ENCODE results near the gene WRNIP1. TPM values are rescaled to one million over a fixed set of nuclear protein-coding genes. Genes with fewer than 3 reads are reported as not detected.
"Not testable (repeated sequence)": the region's sequence is repeated elsewhere in the genome, so short reads cannot be mapped to it uniquely, and the experiment has no call there.

WRNIP1 gene
- total RNA-seq, 2 experiments from 2014 or later = 47.6 to 47.8 TPM

GRCh38 chr6:2750832-2751231, 14.4 kb upstream of the WRNIP1 start, which contains the start of gene MYLK4:
Gene MYLK4, minus strand, starts transcription at chr6:2750922. Its CDS starts 1,628 bp downstream, at chr6:2749294.
- no peak for DNase-seq
- no peaks in the 10 kb centered on the region for H3K36me3 Mint-ChIP-seq
- H3K27me3 Mint-ChIP-seq = peaks cover 34% of the 10 kb centered on the region
- H3K4me1 Mint-ChIP-seq = peaks cover 10% of the 10 kb centered on the region
- H3K9me3 Mint-ChIP-seq = no peaks in the 10 kb centered on the region
- H3K27ac Mint-ChIP-seq = no peak within 1 kb of the TSS
- H3K4me3 Mint-ChIP-seq = no peak within 1 kb of the TSS

GRCh38 chr6:2751871-2752270, 13.3 kb upstream of the WRNIP1 start:
- no peaks in the 10 kb centered on the region for H3K36me3 Mint-ChIP-seq
- H3K27me3 Mint-ChIP-seq = peaks cover 34% of the 10 kb centered on the region
- H3K27ac Mint-ChIP-seq = no peak overlapping the region
- H3K4me3 Mint-ChIP-seq = no peak overlapping the region
- H3K9me3 Mint-ChIP-seq = no peaks in the 10 kb centered on the region
- peaks cover 10% of the 10 kb centered on the region for H3K4me1 Mint-ChIP-seq
- DNase-seq = no peak

DNA sequence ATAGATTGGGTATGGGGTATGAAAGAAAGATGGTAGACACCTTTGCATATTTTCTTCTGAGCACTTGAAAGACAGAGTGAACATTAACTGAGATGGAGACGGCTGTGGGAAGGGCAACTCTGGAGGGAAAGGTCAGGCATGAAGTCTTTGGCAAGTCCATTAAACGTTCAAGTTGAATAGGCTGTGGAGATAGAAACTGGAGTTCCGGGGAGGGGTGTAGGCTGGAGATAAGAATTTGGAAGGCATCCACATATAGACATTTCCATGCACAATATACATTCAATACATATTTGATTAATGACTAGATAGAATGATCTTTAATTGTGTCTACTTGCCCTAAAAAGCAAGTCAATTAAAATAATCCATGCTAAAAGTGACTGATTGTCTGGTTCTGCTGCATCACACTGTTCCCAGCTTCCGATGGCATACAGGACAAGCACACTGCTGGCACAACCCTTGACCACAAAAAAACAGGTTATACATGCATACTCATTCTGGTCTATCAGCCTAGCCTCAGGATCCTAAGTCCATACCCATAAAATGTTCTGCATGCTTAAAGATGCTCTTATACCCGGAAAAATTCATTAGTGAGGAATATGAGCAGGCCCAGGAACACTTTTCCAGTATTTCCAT, 12.6 kb upstream of the WRNIP1 start:
- no peak overlapping the region for H3K4me3 Mint-ChIP-seq
- no peaks in the 10 kb centered on the region for H3K36me3 Mint-ChIP-seq
- H3K27ac Mint-ChIP-seq = no peak overlapping the region
- no peaks in the 10 kb centered on the region for H3K9me3 Mint-ChIP-seq
- peaks cover 10% of the 10 kb centered on the region for H3K4me1 Mint-ChIP-seq
- peaks cover 34% of the 10 kb centered on the region for H3K27me3 Mint-ChIP-seq
- DNase-seq = no peak

DNA sequence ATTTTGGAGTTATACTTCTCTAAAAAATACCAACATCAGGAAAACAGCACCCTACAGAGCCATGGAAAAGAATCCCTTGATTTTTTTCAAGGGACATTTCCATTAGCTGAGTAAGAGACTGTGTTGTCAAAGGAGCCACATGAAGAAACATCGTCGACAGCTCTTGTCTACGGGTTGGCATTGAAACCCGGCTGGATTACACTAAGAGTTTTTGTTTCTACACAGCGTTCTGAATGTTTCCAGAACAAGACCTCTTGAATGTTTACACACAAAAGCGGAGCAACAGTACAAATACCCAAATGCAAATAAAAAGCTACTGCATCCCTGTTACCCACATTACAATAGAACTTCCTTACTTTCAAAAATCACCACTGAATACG, 12.1 kb upstream of the WRNIP1 start:
- H3K4me3 Mint-ChIP-seq = no peak overlapping the region
- no peaks in the 10 kb centered on the region for H3K36me3 Mint-ChIP-seq
- H3K27ac Mint-ChIP-seq = no peak overlapping the region
- peaks cover 34% of the 10 kb centered on the region for H3K27me3 Mint-ChIP-seq
- H3K4me1 Mint-ChIP-seq = peaks cover 10% of the 10 kb centered on the region
- no peaks in the 10 kb centered on the region for H3K9me3 Mint-ChIP-seq
- DNase-seq = no peak

DNA sequence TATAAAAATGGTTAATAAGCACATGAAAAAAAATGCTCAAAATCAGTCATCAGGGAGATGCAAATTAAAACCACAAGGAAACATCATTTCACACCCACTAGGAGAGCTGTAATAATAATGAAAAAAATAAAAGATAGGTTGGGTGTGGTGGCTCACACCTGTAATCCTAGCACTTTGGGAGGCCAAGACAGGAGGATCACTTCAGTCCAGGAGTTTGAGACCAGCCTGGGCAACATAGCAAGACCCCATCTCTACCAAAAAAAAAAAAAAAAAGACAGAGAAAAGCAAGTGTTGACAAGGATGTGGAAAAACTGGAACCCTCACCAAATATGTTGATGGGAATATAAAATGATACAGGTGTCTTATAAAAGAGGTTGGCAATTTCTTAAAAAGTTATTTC, 11.4 kb upstream of the WRNIP1 start:
- no peak for DNase-seq
- Mint-ChIP-seq H3K4me1 (peaks cover 10% of the 10 kb centered on the region), H3K4me3 (no peak overlapping the region), H3K27ac (no peak overlapping the region), H3K36me3 (no peaks in the 10 kb centered on the region), H3K9me3 (no peaks in the 10 kb centered on the region), H3K27me3 (peaks cover 34% of the 10 kb centered on the region)

GRCh38 chr6:2754393-2754792, 10.8 kb upstream of the WRNIP1 start:
- H3K27me3 Mint-ChIP-seq = peaks cover 34% of the 10 kb centered on the region

GRCh38 chr6:2754911-2755310, 10.3 kb upstream of the WRNIP1 start:
- H3K36me3 Mint-ChIP-seq = no peaks in the 10 kb centered on the region
- no peak for DNase-seq
- H3K4me1 Mint-ChIP-seq = peaks cover 7% of the 10 kb centered on the region
- peaks cover 34% of the 10 kb centered on the region for H3K27me3 Mint-ChIP-seq
- H3K9me3 Mint-ChIP-seq = no peaks in the 10 kb centered on the region
- H3K27ac Mint-ChIP-seq = no peak overlapping the region
- no peak overlapping the region for H3K4me3 Mint-ChIP-seq

More at GRCh38 chr6:2754393-2754792, 10.8 kb upstream of the WRNIP1 start:
- H3K36me3 Mint-ChIP-seq = no peaks in the 10 kb centered on the region
- no peak for DNase-seq
- peaks cover 10% of the 10 kb centered on the region for H3K4me1 Mint-ChIP-seq
- no peak overlapping the region for H3K27ac Mint-ChIP-seq
- H3K4me3 Mint-ChIP-seq = no peak overlapping the region
- no peaks in the 10 kb centered on the region for H3K9me3 Mint-ChIP-seq

DNA sequence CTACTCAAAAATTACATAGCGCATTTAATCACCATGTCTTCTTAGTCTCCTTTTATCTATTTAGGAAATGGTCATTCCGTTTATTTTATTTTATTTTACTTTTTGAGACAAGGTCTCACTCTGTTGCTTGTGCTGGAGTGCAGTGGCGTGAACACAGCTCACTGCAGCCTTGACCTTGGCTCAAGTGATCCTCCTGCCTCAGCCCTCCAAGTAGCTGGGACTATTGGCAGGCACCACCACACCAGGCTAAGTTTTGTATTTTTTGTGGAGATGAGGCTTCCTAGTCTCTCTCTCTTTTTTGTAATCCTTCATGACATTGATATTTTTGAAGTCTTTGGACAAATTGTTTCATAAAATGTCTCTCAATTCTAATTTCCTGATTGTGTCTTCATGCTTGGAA, 9.7 kb upstream of the WRNIP1 start:
- no peaks in the 10 kb centered on the region for H3K9me3 Mint-ChIP-seq
- no peaks in the 10 kb centered on the region for H3K36me3 Mint-ChIP-seq
- H3K4me1 Mint-ChIP-seq = peaks cover 7% of the 10 kb centered on the region
- H3K27me3 Mint-ChIP-seq = peaks cover 29% of the 10 kb centered on the region
- DNase-seq = no peak
- H3K4me3 Mint-ChIP-seq = no peak overlapping the region
- H3K27ac Mint-ChIP-seq = no peak overlapping the region

- H3K9me3 Mint-ChIP-seq = no peaks in the 10 kb centered on the region
- H3K27me3 Mint-ChIP-seq = peaks cover 22% of the 10 kb centered on the region
- no peak for DNase-seq
- H3K4me1 Mint-ChIP-seq = peaks cover 14% of the 10 kb centered on the region
- no peak overlapping the region for H3K27ac Mint-ChIP-seq
- no peaks in the 10 kb centered on the region for H3K36me3 Mint-ChIP-seq
- no peak overlapping the region for H3K4me3 Mint-ChIP-seq
These were observed 9.0 kb upstream of the WRNIP1 start for GRCh38 chr6:2756241-2756640.

DNA sequence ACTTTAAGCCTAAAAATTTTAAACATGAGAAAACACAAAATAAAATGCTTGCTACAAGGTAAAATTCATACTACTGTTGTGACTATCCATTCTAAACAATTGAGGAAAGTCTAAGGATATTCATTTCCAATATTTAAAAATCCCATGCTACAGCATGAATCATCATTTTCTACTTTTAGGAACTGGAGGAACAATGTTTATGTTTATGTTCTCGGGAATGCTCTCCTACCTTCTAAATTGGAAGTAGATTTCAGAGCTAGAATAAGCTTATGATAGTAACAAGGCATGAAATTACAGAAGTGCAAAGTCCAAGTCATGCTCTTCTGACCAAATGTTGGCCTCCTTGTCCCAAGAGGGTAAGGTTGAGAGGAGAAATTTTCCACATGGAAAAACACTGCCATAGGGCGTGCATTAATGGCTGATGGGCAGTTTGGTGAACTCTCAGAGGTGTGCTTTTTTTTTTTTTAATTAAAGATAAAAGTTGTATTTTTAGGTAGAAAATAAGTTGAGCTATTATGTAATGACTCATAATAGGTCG, 8.4 kb upstream of the WRNIP1 start:
- Mint-ChIP-seq H3K36me3 (no peaks in the 10 kb centered on the region), H3K27ac (no peak overlapping the region), H3K4me1 (peaks cover 16% of the 10 kb centered on the region), H3K4me3 (no peak overlapping the region), H3K27me3 (peaks cover 20% of the 10 kb centered on the region), H3K9me3 (no peaks in the 10 kb centered on the region)
- DNase-seq = no peak

DNA sequence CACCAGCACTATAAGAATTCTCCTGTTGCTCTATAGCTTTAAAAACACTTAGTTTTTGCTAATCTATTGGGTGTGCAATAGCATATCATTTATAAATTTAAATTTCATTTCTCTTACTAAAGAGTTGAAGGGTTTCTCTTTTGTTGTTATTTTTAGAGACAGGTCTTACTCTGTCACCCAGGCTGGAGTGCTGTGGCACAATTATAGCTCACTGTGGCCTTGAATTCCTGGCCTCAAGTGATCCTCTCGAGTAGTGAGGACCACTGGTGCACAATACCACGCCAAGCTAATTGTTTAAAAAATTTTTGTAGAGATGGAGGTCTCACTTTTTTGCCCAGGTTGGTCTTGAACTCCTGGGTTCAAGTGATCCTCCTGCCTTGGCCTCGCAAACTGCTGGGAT, 6.2 kb upstream of the WRNIP1 start:
- Mint-ChIP-seq H3K36me3 (no peaks in the 10 kb centered on the region), H3K4me1 (peaks cover 12% of the 10 kb centered on the region)

DNA sequence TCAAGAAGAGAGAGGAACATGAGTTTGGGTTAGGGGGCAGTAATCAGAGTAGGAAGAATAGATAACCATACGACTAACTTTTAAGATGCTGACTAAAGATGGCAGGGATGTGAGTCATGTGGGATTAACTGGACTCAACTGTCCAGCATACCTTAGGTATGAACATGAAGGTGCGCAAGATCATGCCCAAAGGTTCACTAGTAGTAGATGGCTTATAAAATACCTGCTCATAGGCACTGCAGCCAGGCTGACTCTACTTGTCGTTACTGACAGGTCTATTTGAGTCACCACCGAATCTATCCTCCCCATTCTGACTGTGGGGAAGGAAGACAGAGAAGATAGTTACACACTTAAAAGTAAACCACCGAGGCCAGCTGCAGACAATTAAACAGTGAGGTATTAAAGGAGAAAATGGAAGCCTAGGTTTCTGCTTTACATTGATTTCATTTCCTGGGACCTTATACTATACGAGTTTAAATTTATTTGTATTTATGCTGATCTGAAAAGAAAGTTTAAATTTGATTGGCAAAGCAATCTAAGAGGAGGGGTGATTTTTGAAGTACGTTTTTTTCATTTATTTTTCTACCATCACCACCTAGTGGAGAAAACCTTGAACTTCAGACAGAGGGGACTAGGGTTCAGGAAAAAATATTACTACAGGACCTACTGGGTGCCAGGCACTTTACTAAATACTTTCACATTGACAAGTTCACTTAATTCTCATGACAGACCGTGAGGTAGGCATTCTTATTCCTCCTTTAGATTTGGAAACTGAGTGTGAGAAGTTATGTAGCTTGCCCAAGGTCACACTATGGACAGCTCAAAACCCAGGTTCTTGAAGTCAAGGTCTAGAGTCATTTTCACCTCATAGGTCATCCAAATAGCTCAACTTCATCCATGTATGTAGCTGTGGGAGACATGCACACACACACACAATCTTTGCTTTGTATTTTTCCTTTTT, 4.0 kb upstream of the WRNIP1 start:
- Mint-ChIP-seq H3K27me3 (no peaks in the 10 kb centered on the region), H3K27ac (peak overlapping the region; percentile 69), H3K9me3 (no peaks in the 10 kb centered on the region), H3K4me1 (peaks cover 19% of the 10 kb centered on the region), H3K36me3 (no peaks in the 10 kb centered on the region), H3K4me3 (peak overlapping the region; percentile 76)
- no peak for DNase-seq

More for the DNA sequence above, 6.2 kb upstream of the WRNIP1 start:
- Mint-ChIP-seq H3K9me3 (no peaks in the 10 kb centered on the region), H3K27ac (no peak overlapping the region), H3K27me3 (peaks cover 6% of the 10 kb centered on the region), H3K4me3 (no peak overlapping the region)
- DNase-seq = no peak

GRCh38 chr6:2762868-2763267, 2.3 kb upstream of the WRNIP1 start:
- not testable (repeated sequence) for DNase-seq, H3K27me3 Mint-ChIP-seq, H3K36me3 Mint-ChIP-seq, H3K9me3 Mint-ChIP-seq, H3K4me3 Mint-ChIP-seq
- H3K27ac Mint-ChIP-seq = peak overlapping the region; percentile 20
- peaks cover 24% of the 10 kb centered on the region for H3K4me1 Mint-ChIP-seq

GRCh38 chr6:2763345-2763841, 1.8 kb upstream of the WRNIP1 start:
- DNase-seq = no peak
- Mint-ChIP-seq H3K36me3 (peaks cover 12% of the 10 kb centered on the region), H3K27me3 (no peaks in the 10 kb centered on the region), H3K27ac (peak overlapping the region; percentile 97), H3K4me3 (peak overlapping the region; percentile 88), H3K9me3 (no peaks in the 10 kb centered on the region), H3K4me1 (peaks cover 30% of the 10 kb centered on the region)

GRCh38 chr6:2763876-2764540, 1.2 kb upstream of the WRNIP1 start:
- Mint-ChIP-seq H3K27ac (peak overlapping the region; percentile 97), H3K4me1 (peaks cover 36% of the 10 kb centered on the region), H3K36me3 (peaks cover 16% of the 10 kb centered on the region), H3K27me3 (no peaks in the 10 kb centered on the region), H3K4me3 (peak overlapping the region; percentile 88), H3K9me3 (no peaks in the 10 kb centered on the region)
- no peak for DNase-seq

All from activated naive CD8-positive, alpha-beta T cell treated with anti-CD3 and anti-CD28 coated beads for 36 hours (primary cell).